ENCODE measurements around the gene OR2AG1.

DNA sequence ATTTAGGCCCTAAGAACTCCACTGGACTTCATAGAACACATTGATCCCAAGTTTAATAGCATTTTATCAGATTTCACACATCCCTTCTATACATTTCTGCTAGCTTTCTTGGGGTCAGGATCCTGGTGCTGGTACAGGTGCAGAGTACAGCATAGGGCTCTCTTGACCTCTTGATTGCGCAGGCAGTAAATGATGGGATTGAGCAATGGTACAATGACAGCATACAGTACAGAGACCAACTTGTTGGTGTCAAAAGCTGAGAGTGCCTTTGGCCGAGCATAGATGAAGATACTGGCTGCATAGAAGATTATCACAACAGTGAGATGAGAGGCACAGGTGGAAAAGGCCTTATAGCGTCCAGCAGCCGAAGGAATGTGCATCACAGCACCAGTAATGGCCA is 11.8 kb downstream of the OR2AG1 start:
- TF ChIP-seq POLR2AphosphoS5 (IDR thresholded peaks at IDR 0.05) (no peak), POLR2A (IDR thresholded peaks at IDR 0.05) (no peak), EP300 (IDR thresholded peaks at IDR 0.05) (no peak)
- TF ChIP-seq, protein P1, sequence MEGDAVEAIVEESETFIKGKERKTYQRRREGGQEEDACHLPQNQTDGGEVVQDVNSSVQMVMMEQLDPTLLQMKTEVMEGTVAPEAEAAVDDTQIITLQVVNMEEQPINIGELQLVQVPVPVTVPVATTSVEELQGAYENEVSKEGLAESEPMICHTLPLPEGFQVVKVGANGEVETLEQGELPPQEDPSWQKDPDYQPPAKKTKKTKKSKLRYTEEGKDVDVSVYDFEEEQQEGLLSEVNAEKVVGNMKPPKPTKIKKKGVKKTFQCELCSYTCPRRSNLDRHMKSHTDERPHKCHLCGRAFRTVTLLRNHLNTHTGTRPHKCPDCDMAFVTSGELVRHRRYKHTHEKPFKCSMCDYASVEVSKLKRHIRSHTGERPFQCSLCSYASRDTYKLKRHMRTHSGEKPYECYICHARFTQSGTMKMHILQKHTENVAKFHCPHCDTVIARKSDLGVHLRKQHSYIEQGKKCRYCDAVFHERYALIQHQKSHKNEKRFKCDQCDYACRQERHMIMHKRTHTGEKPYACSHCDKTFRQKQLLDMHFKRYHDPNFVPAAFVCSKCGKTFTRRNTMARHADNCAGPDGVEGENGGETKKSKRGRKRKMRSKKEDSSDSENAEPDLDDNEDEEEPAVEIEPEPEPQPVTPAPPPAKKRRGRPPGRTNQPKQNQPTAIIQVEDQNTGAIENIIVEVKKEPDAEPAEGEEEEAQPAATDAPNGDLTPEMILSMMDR (IDR thresholded peaks at IDR 0.05) = no peak
